CD14-positive monocyte (primary cell): ENCODE measurements around the gene C1QTNF1. TPM values are rescaled to one million over a fixed set of nuclear protein-coding genes. Genes with fewer than 3 reads are reported as not detected.

ENCODE experiments used
- DNase-seq, 3 donors: peaks; one replicate each; pipeline ENCODE4 v3.0.0-alpha.2; 2011 to 2022
- H2AFZ ChIP-seq: 2 replicates; pipeline ENCODE4 v1.6.0; 2012; ENCODE audit warnings: mild to moderate bottlenecking, low read depth, low read length, inconsistent platforms; ENCODE audit not compliant: insufficient read depth, poor library complexity, severe bottlenecking
- H3K27ac ChIP-seq, 2 donors: 1 replicate in 1 of 2; 2 replicates in 1 of 2; pipeline ENCODE4 v1.5.1; 2012 to 2013; ENCODE audit warnings: low read length in 2 of 2, control low read depth in 1 of 2, inconsistent platforms in 1 of 2, low read depth in 1 of 2, mild to moderate bottlenecking in 1 of 2
- H3K27me3 ChIP-seq, 2 donors: one replicate each; pipeline versions ENCODE4 v1.6.0 to v1.6.1; 2011 to 2013; ENCODE audit warnings: low read length in 2 of 2; ENCODE audit not compliant: control insufficient read depth in 2 of 2, insufficient read depth in 2 of 2
- H3K36me3 ChIP-seq, 2 donors: replicated peaks in 1 of 2; 1 replicate in 1 of 2; 2 replicates in 1 of 2; pipeline versions ENCODE4 v1.5.1 to v1.6.1; 2012 to 2013; ENCODE audit warnings: low read length in 2 of 2, control low read depth in 1 of 2, inconsistent platforms in 1 of 2, mild to moderate bottlenecking in 1 of 2; ENCODE audit not compliant: insufficient read depth in 2 of 2, control insufficient read depth in 1 of 2
- H3K4me1 ChIP-seq, 2 donors: 1 replicate in 1 of 2; 2 replicates in 1 of 2; pipeline versions ENCODE4 v1.5.1 to v1.6.1; 2012 to 2013; ENCODE audit warnings: low read length in 2 of 2, control low read depth in 1 of 2, inconsistent platforms in 1 of 2, mild to moderate bottlenecking in 1 of 2, moderate library complexity in 1 of 2; ENCODE audit not compliant: insufficient read depth in 2 of 2, control insufficient read depth in 1 of 2
- H3K4me2 ChIP-seq: replicated peaks from 2 replicates; pipeline ENCODE3; 2012; ENCODE audit warnings: low read length, moderate library complexity, mild to moderate bottlenecking; ENCODE audit not compliant: poor library complexity, severe bottlenecking; ENCODE audit errors: extremely low read depth
- H3K4me3 ChIP-seq, 3 experiments: fragments of 200-600 bp in 1 of 3; sonication (generic) in 1 of 3; replicated peaks in 1 of 3; 1 replicate in 2 of 3; 2 replicates in 1 of 3; pipeline ENCODE4 v1.5.1; 2011 to 2013; ENCODE audit warnings: low read length in 3 of 3, mild to moderate bottlenecking in 3 of 3, control low read depth in 2 of 3, low read depth in 2 of 3, inconsistent platforms in 1 of 3, moderate library complexity in 1 of 3
- H3K79me2 ChIP-seq: 2 replicates; pipeline ENCODE4 v1.6.0; 2012; ENCODE audit warnings: mild to moderate bottlenecking, control low read depth, inconsistent platforms, low read length, moderate library complexity; ENCODE audit not compliant: insufficient read depth
- H3K9ac ChIP-seq: 2 replicates; pipeline ENCODE4 v1.6.0; 2017; ENCODE audit warnings: low read length, mild to moderate bottlenecking; ENCODE audit not compliant: insufficient read depth, poor library complexity, severe bottlenecking
- H3K9me3 ChIP-seq, 2 donors: replicated peaks in 1 of 2; 1 replicate in 1 of 2; 2 replicates in 1 of 2; pipeline versions ENCODE4 v1.5.1 to v1.6.1; 2012 to 2013; ENCODE audit warnings: low read length in 2 of 2, control low read depth in 1 of 2; ENCODE audit not compliant: control insufficient read depth in 1 of 2, insufficient read depth in 1 of 2
- H4K20me1 ChIP-seq: 2 replicates; pipeline ENCODE4 v1.6.0; 2012; ENCODE audit warnings: mild to moderate bottlenecking, low read length, control low read depth, moderate library complexity; ENCODE audit not compliant: insufficient read depth
- H3K27ac Mint-ChIP-seq, 7 donors: one replicate each; pipeline ENCODE4 v1.8.0; 2020; ENCODE audit warnings: mild to moderate bottlenecking in 7 of 7, mixed read lengths in 7 of 7, moderate library complexity in 6 of 7, inconsistent platforms in 2 of 7
- H3K27me3 Mint-ChIP-seq, 3 donors: one replicate each; pipeline ENCODE4 v1.8.0; 2021 to 2022; ENCODE audit warnings: low read depth in 3 of 3, mild to moderate bottlenecking in 3 of 3, mixed read lengths in 3 of 3, moderate library complexity in 3 of 3, inconsistent platforms in 1 of 3
- H3K36me3 Mint-ChIP-seq, 2 donors: one replicate each; pipeline ENCODE4 v1.8.0; 2020; ENCODE audit warnings: mixed read lengths in 2 of 2, inconsistent platforms in 1 of 2, mild to moderate bottlenecking in 1 of 2
- H3K4me1 Mint-ChIP-seq: one replicate; pipeline ENCODE4 v1.8.0; 2020; ENCODE audit warnings: mild to moderate bottlenecking, mixed read lengths
- H3K4me3 Mint-ChIP-seq, 2 donors: one replicate each; pipeline ENCODE4 v1.8.0; 2020; ENCODE audit warnings: mild to moderate bottlenecking in 2 of 2, mixed read lengths in 2 of 2, moderate library complexity in 1 of 2
- H3K9me3 Mint-ChIP-seq, 7 donors: one replicate each; pipeline ENCODE4 v1.8.0; 2020 to 2022; ENCODE audit warnings: mixed read lengths in 7 of 7, mild to moderate bottlenecking in 6 of 7, moderate library complexity in 6 of 7, inconsistent platforms in 2 of 7
- WGBS: methylation state at CpG from one replicate; pipeline ENCODE4 v1.1.5; 2013; ENCODE audit warnings: missing lambda C conversion rate; ENCODE audit not compliant: insufficient coverage; 5-methylcytosine and 5-hydroxymethylcytosine counted together
- intact Hi-C, 2 donors: fragments of 100-400 bp; cut with micrococcal nuclease; formaldehyde crosslinking; loops; one replicate each; pipeline versions ENCODE4 v1.15.0 to v1.15.1; 2023
- polyA plus RNA-seq, 3 donors: library from polyadenylated mRNA; depleted of rRNA in 1 of 3; unstranded in 2 of 3; stranded (reverse) in 1 of 3; fragments of 300-500 nt in 2 of 3; fragments of >200 nt in 1 of 3; fragmentation: Illumina TruSeq in 2 of 3; gene quantifications; 1 replicate in 2 of 3; 2 replicates in 1 of 3; pipeline ENCODE4 v1.2.3, GENCODE V29; 2012 to 2021
- TF ChIP-seq, protein P1 (sequence below): fragments of 200-600 bp; IDR thresholded peaks from one replicate; pipeline ENCODE4 v1.8.0; 2022; ENCODE audit warnings: antibody characterized with exemption, mild to moderate bottlenecking

The C1QTNF1 gene
- polyA plus RNA-seq, 3 donors, result not detected

DNA sequence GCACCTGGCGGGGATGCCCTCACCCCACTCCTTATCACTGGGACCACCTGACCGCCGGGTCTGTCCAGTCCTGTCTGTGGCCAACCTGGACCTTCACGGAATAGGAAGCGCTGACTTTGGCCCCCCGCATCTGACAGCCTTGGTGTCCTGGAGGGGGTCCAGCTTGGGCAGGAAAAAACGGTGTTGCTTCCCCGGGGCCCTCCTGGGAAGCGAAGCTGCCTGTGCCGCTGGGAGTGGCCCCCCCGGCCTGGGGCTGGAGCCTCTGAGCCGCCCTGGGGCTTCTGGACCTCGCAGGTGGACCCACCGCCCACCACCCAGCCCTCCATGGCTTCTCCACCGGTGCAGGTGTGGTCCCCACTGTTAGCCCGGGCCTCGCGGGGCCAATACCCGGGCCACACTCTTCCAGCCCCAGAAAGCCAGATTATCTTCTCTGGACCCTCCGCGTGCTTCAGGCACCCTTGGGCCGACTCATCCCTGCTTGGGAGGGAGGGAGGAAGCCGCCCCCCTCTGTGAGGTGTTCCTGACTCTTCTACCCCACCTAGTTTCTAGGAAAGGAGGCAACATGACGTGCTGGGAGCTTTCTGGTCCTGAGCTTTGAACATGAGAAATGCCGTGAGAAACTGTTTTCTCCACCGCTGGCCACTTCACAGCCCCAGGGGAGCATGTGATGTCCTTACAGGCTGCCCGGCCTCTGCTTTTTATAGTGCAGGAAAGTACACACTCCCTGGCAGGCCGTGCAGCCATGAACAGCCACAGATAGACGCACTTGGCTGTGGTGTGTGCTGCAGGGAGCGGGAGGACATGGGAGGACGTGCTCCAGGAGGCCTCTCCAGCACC is 1.1 kb downstream of the C1QTNF1 start:
- peak overlapping the region; percentile 34 to 94 for H3K4me3 Mint-ChIP-seq
- Histone ChIP-seq H3K9ac (no peak overlapping the region), H3K4me1 (peaks cover 11% of the 10 kb centered on the region in 2 donors), H3K36me3 (no peaks in the 10 kb centered on the region), H3K9me3 (peaks cover 0 to 2% of the 10 kb centered on the region in 2 donors), H3K4me2 (no peak overlapping the region), H4K20me1 (no peaks in the 10 kb centered on the region), H3K27ac (no peak overlapping the region), H3K4me3 (no peak overlapping the region), H3K27me3 (peaks cover 34 to 87% of the 10 kb centered on the region in 2 donors), H2AFZ (no peak overlapping the region), H3K79me2 (no peaks in the 10 kb centered on the region)
- no peak for DNase-seq
- H3K9me3 Mint-ChIP-seq, result peaks cover 0 to 18% (median 5%) of the 10 kb centered on the region in 7 donors
- TF ChIP-seq, protein P1, sequence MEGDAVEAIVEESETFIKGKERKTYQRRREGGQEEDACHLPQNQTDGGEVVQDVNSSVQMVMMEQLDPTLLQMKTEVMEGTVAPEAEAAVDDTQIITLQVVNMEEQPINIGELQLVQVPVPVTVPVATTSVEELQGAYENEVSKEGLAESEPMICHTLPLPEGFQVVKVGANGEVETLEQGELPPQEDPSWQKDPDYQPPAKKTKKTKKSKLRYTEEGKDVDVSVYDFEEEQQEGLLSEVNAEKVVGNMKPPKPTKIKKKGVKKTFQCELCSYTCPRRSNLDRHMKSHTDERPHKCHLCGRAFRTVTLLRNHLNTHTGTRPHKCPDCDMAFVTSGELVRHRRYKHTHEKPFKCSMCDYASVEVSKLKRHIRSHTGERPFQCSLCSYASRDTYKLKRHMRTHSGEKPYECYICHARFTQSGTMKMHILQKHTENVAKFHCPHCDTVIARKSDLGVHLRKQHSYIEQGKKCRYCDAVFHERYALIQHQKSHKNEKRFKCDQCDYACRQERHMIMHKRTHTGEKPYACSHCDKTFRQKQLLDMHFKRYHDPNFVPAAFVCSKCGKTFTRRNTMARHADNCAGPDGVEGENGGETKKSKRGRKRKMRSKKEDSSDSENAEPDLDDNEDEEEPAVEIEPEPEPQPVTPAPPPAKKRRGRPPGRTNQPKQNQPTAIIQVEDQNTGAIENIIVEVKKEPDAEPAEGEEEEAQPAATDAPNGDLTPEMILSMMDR, result no peak
- H3K27ac Mint-ChIP-seq, result peak overlapping the region in 1 of 7 donors; percentile 69
- peaks cover 13% of the 10 kb centered on the region for H3K4me1 Mint-ChIP-seq
- WGBS, result 80% methylated on average over 17 of the region's 31 CpGs
- H3K27me3 Mint-ChIP-seq, result peaks cover 85 to 99% (median 91%) of the 10 kb centered on the region in 3 donors
- H3K36me3 Mint-ChIP-seq, result peaks cover 3 to 4% of the 10 kb centered on the region in 2 donors
- intact Hi-C loops, result no loop called here

DNA sequence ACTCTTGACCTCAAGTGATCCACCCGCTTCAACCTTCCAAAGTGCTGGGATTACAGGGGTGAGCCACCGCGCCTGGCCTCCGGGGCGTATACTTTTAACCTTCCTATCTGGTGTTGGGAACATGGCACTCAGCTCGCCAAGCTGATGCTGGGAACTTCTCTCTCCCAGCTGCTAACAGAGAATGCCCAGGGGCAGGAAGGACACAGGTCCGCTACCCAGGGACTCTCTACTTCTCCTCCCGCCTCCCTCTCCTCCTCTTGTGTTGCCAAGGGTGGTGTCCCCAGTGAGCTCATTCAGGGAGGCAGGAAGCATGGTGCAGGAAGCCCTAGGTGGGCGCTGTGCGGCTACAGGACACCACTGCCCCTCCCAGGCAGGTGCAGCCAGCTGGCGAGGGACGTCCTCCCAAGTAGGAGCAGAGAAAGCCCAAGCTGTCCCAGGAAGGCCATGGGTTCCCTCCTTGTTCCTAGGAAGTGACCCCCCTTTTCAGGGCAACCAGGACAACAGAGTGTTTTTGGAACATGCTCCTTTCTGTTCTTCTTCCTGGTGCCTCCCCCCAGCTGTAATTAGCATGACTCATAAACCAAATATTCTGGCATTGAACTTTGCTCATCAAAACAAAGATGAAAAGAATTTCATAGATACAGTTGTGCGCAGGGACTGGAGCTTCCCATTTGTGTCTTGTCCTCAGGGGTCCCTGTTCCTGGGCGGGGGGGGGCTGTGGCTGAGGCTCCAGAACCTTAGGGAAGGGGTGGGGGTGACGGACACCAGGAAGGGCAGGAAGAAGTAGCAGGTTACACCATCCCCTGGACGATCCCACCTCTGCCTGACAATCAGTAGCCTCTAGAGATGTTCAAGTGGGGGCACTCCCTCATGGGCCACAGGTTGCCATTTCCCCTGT is 2.7 kb downstream of the C1QTNF1 start:
- H3K4me3 Mint-ChIP-seq, result peak overlapping the region in 1 of 2 donors; percentile 55
- Histone ChIP-seq H2AFZ (no peak overlapping the region), H3K4me2 (no peak overlapping the region), H3K4me1 (peaks cover 11% of the 10 kb centered on the region in 2 donors), H3K27me3 (peaks cover 25 to 73% of the 10 kb centered on the region in 2 donors), H3K36me3 (no peaks in the 10 kb centered on the region), H3K27ac (no peak overlapping the region), H3K79me2 (no peaks in the 10 kb centered on the region), H3K9ac (no peak overlapping the region), H3K4me3 (no peak overlapping the region), H3K9me3 (peaks cover 0 to 2% of the 10 kb centered on the region in 2 donors), H4K20me1 (no peaks in the 10 kb centered on the region)
- H3K36me3 Mint-ChIP-seq, result peaks cover 3 to 4% of the 10 kb centered on the region in 2 donors
- intact Hi-C loops, result no loop called here
- H3K27ac Mint-ChIP-seq, result no peak overlapping the region
- WGBS, result 87% methylated on average over 14 of the region's 16 CpGs
- H3K27me3 Mint-ChIP-seq, result peaks cover 80 to 99% (median 89%) of the 10 kb centered on the region in 3 donors
- H3K9me3 Mint-ChIP-seq, result peaks cover 0 to 18% (median 5%) of the 10 kb centered on the region in 7 donors
- no peak for DNase-seq
- TF ChIP-seq, protein P1, result no peak
- H3K4me1 Mint-ChIP-seq, result peaks cover 13% of the 10 kb centered on the region
